Fibroblast of the aortic adventitia (primary cell): Measurements from ENCODE around the gene PLA2G4A. TPM values are rescaled to one million over a fixed set of nuclear protein-coding genes. Genes with fewer than 3 reads are reported as not detected.
A peak's percentile ranks its signal among the peaks of the same experiment; 100 is the strongest.

Source experiments
- DNase-seq: peaks from one replicate; pipeline ENCODE4 v3.0.0-alpha.2; 2010; ENCODE audit warnings: low read depth
- H3K4me3 ChIP-seq: 2 replicates; pipeline ENCODE4 v1.5.1; 2011; ENCODE audit warnings: low read depth, mild to moderate bottlenecking, control low read depth, low read length, moderate library complexity
- total RNA-seq: library from RNA; depleted of rRNA; stranded (reverse); fragments of >200 nt; gene quantifications from 2 replicates; pipeline ENCODE4 v1.2.3, GENCODE V29; 2012; ENCODE audit warnings: low replicate concordance
- TF ChIP-seq, protein P1 (sequence below): IDR thresholded peaks from 2 replicates; pipeline ENCODE4 v1.5.1; 2011; ENCODE audit warnings: mild to moderate bottlenecking, low read length, control low read depth, inconsistent platforms; ENCODE audit not compliant: insufficient read depth

The PLA2G4A gene
- total RNA-seq, 1 donor = 74.7 TPM

DNA sequence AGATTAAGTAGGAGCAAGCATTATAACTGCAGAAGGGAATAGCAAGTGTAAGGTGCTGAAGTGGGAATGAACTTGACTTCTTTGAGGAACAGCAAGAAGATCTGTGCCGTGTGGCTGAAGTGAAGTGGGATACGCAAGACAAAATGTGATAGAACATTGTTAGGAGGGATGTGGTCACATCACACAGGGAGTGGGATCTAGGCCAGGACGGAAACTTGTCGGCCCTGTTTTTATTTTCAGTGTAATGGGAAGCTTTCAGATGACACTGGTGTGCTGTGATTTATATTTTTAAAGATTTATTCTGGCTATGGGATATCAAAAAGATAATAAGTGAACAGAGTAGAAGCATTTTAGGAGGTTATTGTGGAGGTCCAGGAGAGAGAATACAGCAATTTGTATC lies 116.4 kb downstream of the PLA2G4A start:
- TF ChIP-seq, protein P1, sequence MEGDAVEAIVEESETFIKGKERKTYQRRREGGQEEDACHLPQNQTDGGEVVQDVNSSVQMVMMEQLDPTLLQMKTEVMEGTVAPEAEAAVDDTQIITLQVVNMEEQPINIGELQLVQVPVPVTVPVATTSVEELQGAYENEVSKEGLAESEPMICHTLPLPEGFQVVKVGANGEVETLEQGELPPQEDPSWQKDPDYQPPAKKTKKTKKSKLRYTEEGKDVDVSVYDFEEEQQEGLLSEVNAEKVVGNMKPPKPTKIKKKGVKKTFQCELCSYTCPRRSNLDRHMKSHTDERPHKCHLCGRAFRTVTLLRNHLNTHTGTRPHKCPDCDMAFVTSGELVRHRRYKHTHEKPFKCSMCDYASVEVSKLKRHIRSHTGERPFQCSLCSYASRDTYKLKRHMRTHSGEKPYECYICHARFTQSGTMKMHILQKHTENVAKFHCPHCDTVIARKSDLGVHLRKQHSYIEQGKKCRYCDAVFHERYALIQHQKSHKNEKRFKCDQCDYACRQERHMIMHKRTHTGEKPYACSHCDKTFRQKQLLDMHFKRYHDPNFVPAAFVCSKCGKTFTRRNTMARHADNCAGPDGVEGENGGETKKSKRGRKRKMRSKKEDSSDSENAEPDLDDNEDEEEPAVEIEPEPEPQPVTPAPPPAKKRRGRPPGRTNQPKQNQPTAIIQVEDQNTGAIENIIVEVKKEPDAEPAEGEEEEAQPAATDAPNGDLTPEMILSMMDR = no peak
- DNase-seq = no peak
- no peak overlapping the region for H3K4me3 ChIP-seq

DNA sequence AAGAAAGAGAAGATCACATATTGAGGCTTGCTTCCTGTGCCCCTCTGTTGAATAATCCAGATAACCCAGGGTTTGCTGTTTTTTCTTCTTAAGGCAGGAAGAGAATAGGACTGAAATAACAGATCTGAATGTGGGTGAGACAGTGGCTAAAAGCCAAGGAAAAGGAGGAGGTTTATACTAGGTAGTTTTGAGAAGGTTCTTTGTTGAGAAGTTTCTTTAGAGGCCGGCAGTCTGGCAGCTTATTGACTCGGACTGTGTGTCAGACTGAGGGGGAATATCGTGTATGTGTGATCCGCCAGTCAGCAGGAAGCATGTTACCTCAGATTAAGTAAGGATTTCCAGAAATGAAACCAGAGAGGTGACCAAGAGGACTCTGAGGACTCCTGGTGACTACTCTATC lies 119.8 kb downstream of the PLA2G4A start:
- TF ChIP-seq, protein P1 = no peak
- no peak overlapping the region for H3K4me3 ChIP-seq
- peak; percentile 19 for DNase-seq

DNA sequence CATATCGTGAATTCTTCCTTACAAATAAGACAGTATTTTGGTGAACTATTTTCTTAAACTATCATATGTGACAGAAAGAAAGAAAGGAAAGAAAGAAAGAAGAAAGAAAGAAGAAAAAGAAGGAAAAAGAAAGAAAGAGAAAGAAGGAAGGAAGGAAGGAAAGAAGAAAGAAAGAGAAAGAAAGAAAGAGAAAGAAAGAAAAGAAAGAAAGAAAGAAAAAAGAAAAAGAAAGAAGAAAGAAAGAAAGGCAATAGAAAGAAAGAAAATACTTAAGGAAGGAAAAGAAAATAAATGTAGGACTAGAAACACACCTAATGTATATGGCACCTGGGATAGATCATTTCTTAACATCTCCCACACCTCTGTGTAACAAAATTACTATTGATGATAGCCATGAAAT lies 120.4 kb downstream of the PLA2G4A start:
- DNase-seq = no peak
- H3K4me3 ChIP-seq = no peak overlapping the region
- TF ChIP-seq, protein P1 = no peak

DNA sequence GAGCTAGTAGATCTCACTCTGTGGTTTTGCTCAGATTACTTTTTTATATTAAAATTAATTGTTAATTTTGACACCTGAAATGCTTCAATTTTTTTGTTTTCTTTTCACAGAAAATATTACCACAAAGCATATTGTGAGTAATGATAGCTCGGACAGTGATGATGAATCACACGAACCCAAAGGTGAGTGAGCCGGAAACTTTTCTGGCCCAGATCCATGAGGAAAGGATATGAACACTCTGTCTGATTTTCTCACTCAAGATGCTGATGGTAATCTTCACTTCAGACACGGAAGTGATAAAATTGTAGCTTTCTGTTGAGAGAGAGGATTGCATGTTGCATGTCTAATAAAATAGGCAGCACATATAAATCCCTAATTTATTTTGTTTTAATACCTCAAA lies 121.8 kb downstream of the PLA2G4A start:
- TF ChIP-seq, protein P1 = no peak
- peak; percentile 32 for DNase-seq
- no peak overlapping the region for H3K4me3 ChIP-seq

DNA sequence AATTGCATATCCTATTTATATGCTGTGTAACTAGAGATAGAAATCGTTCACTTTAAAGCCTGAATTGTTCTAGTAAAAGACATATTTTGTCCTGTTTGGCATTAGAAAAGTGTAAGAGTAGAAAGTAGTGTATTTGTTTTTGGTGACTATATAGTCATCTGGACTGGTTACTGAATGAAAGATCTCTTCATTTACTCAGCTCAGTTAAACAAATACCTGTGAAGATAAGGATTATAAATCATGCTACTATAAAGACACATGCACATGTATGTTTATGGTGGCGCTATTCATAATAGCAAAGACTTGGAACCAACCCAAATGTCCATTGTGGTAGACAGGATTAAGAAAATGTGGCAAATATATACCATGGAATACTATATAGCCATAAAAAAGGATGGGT lies 125.1 kb downstream of the PLA2G4A start:
- TF ChIP-seq, protein P1 = no peak
- DNase-seq = no peak
- no peak overlapping the region for H3K4me3 ChIP-seq

DNA sequence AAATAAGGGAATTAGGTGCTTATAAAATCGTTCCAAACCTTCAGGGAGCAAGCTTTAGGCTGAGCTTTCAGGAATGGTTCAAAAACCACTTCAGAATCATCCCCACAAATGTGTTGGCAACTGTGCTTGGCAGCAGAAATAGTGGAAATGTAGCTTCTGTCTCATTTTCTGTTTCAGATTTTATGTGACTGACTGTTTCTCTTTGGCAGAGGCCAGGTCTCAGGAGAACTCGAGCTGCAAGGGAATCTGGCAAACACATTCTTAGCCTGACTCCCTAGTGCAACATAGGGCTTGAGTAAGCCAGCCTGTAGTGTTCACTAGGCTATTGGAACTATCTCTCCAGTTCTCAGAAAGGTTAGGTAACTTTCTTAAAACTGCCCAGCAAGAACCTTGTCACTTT lies 128.6 kb downstream of the PLA2G4A start:
- H3K4me3 ChIP-seq = no peak overlapping the region
- TF ChIP-seq, protein P1 = no peak
- peak; percentile 74 for DNase-seq

DNA sequence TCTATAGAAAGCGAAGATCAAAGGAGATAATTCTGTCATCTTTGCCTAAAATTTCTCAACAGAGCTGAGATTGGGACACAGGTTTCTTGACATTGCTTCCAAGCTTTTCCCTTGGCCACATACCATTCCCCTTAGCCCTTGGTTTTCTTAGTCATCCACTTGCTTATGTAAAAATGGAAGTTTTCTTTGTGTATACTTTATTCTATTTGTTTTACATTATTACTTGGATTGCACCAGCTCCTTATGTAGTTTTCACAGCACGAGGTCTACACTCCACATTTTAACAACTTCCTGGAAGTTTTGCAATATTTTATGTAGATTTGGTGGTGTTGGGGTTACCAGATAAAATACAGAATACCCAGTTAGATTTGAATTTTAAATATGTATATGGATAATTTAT lies 129.8 kb downstream of the PLA2G4A start:
- peak; percentile 65 for DNase-seq
- TF ChIP-seq, protein P1 = no peak

More for the DNA sequence above, 129.8 kb downstream of the PLA2G4A start:
- H3K4me3 ChIP-seq = no peak overlapping the region
